Measurements from ENCODE around the gene NR2C1. TPM values are rescaled to one million over a fixed set of nuclear protein-coding genes. Genes with fewer than 3 reads are reported as not detected.

The NR2C1 gene
- total and polyA plus RNA-seq, 2 of the 8 experiments (the other 6 are each of a cell fraction or from before 2014, with no cell fraction given), result 22.8 to 48.3 TPM

GRCh38 chr12:95083471-95083870 is 10.1 kb upstream of the NR2C1 start:
- Histone ChIP-seq H2AFZ (ENCODE audit: low read length) (no peak overlapping the region), H4K8ac (ENCODE audit: extremely low read depth, insufficient read depth, low read length) (no peak overlapping the region), H4K5ac (ENCODE audit: insufficient read length, low read depth, low read length) (no peak overlapping the region), H3K4me3 (ENCODE audit: extremely low read depth in 1 of 4, insufficient read depth in 2 of 4, low read depth in 3 of 4, low read length in 4 of 4) (no peak overlapping the region), H2BK15ac (ENCODE audit: low read length) (no peak overlapping the region), H2AK5ac (ENCODE audit: low read depth, low read length) (no peak overlapping the region), H3K27ac (ENCODE audit: low read depth, low read length) (no peak overlapping the region), H3K27me3 (replicated peaks in 1 of 4; ENCODE audit: control insufficient read depth in 3 of 4, extremely low read depth in 1 of 4, insufficient read depth in 3 of 4, low read length in 3 of 4) (no peaks in the 10 kb centered on the region), H3K4me1 (replicated peaks in 1 of 4; ENCODE audit: control insufficient read depth in 3 of 4, insufficient read depth in 4 of 4, low read length in 3 of 4) (no peaks in the 10 kb centered on the region), H3K4me2 (ENCODE audit: insufficient read depth in 1 of 2, low read depth in 2 of 2, low read length in 2 of 2) (no peak overlapping the region), H3K23me2 (ENCODE audit: low read depth, low read length) (no peaks in the 10 kb centered on the region), H3K36me3 (ENCODE audit: control insufficient read depth in 2 of 4, insufficient read depth in 4 of 4, low read length in 3 of 4) (peaks cover 0 to 15% (median 4%) of the 10 kb centered on the region in 4 experiments; a peak in 4 of 8 replicates), H2BK120ac (replicated peaks; ENCODE audit: low read depth, low read length) (no peak overlapping the region), H2BK5ac (ENCODE audit: low read depth, low read length) (no peak overlapping the region), H3K9me3 (ENCODE audit: insufficient read depth in 2 of 2, low read depth in 1 of 2, low read length in 1 of 2) (no peaks in the 10 kb centered on the region), H3K18ac (ENCODE audit: extremely low read depth, low read length) (no peak overlapping the region), H2BK12ac (ENCODE audit: low read depth, low read length) (no peak overlapping the region), H3K4ac (replicated peaks; ENCODE audit: insufficient read length, low read depth, low read length) (no peak overlapping the region), H3K9ac (replicated peaks in 1 of 4; ENCODE audit: extremely low read depth in 1 of 4, low read depth in 3 of 4, low read length in 3 of 4) (no peak overlapping the region), H3K56ac (replicated peaks; ENCODE audit: insufficient read length, low read depth, low read length) (no peak overlapping the region), H3K79me1 (ENCODE audit: low read depth, low read length) (no peaks in the 10 kb centered on the region), H3K23ac (ENCODE audit: insufficient read length) (no peak overlapping the region), H3K79me2 (ENCODE audit: control insufficient read depth in 1 of 2, insufficient read depth in 2 of 2, low read length in 2 of 2) (no peaks in the 10 kb centered on the region), H3K14ac (ENCODE audit: insufficient read length) (no peak overlapping the region), H2BK20ac (ENCODE audit: low read length) (no peak overlapping the region), H4K20me1 (replicated peaks in 1 of 2; ENCODE audit: control insufficient read depth in 1 of 2, insufficient read depth in 2 of 2, low read length in 2 of 2) (no peaks in the 10 kb centered on the region), H4K91ac (replicated peaks; ENCODE audit: insufficient read length, low read length) (no peak overlapping the region)
- DNase-seq (ENCODE audit: low read depth in 1 of 2, low spot score in 2 of 2) (no peak), FAIRE-seq (no peak)
- CTCF ChIA-PET (ENCODE audit: partially characterized antibody), result interaction anchor here (0.6 to 1.8 kb wide), 2 partner anchors 10 to 143 kb away, joined by 4 to 9 read pairs; partner anchors contain the start of gene NR2C1
- TF ChIP-seq MAX (IDR thresholded peaks at IDR 0.05) (no peak), CHD1 (IDR thresholded peaks at IDR 0.05; ENCODE audit: low read depth, low read length) (no peak), ATF2 (IDR thresholded peaks at IDR 0.05; ENCODE audit: low read length) (no peak), ASH2L (IDR thresholded peaks at IDR 0.05; ENCODE audit: low read length) (no peak), E2F6 (IDR thresholded peaks at IDR 0.05) (no peak), CTCF (IDR thresholded peaks at IDR 0.05; ENCODE audit: control extremely low read depth in 1 of 3, insufficient read depth in 1 of 3, low read depth in 1 of 3, low read length in 3 of 3) (no peak), NANOG (IDR thresholded peaks at IDR 0.05; ENCODE audit: insufficient read depth, low read depth, low read length, poor library complexity, severe bottlenecking) (no peak), TAF1 (IDR thresholded peaks at IDR 0.05; ENCODE audit: low read depth, low read length) (no peak)
- POLR2A ChIA-PET (ENCODE audit: partially characterized antibody), result interaction anchor here (1.0 to 1.8 kb wide), 2 partner anchors 10 to 95 kb away, joined by 3 to 8 read pairs; partner anchors contain the start of gene NR2C1
